Colonic mucosa (tissue), 4 donors: ENCODE results near the gene ZC3H13. TPM values are rescaled to one million over a fixed set of nuclear protein-coding genes. Genes with fewer than 3 reads are reported as not detected.

Experiments used
- DNase-seq: peaks from one replicate; pipeline ENCODE4 v3.0.0-alpha.2; 2020
- H3K27ac ChIP-seq: fragments of 200-600 bp; one replicate; pipeline ENCODE4 v1.8.0; 2021
- H3K27me3 ChIP-seq: fragments of 200-600 bp; one replicate; pipeline ENCODE4 v1.8.0; 2021
- H3K36me3 ChIP-seq: fragments of 200-600 bp; one replicate; pipeline ENCODE4 v1.8.0; 2021
- H3K4me1 ChIP-seq: fragments of 200-600 bp; one replicate; pipeline ENCODE4 v1.8.0; 2021; ENCODE audit warnings: mild to moderate bottlenecking
- H3K4me3 ChIP-seq: fragments of 200-600 bp; one replicate; pipeline ENCODE4 v1.8.0; 2021
- H3K9ac ChIP-seq, 2 donors: one replicate each; pipeline ENCODE4 v1.7.0; 2013; ENCODE audit warnings: control low read depth in 2 of 2, low read depth in 2 of 2, low read length in 2 of 2
- H3K9me3 ChIP-seq: fragments of 200-600 bp; one replicate; pipeline ENCODE4 v1.8.0; 2021
- CTCF ChIP-seq: fragments of 200-600 bp; IDR thresholded peaks from one replicate; pipeline ENCODE4 v1.8.0; 2022; ENCODE audit warnings: antibody characterized with exemption, mild to moderate bottlenecking
- intact Hi-C: fragments of 100-400 bp; cut with DNase I; formaldehyde crosslinking; loops from one replicate; pipeline ENCODE4 v1.14.1; 2022
- total RNA-seq, 2 donors: library from RNA; stranded (reverse); fragmentation: NEBNext Ultra II Directional in 1 of 2; extraction: Animal tissue kit (Norgen Biotek cat#: 25700) in 1 of 2; gene quantifications; one replicate each; pipeline ENCODE4 v1.2.1, GENCODE V29; 2021
- donor health status: healthy.
- donor health status: DM: no; HTN: no; CAD: no.
- donor health status: DM: no; HTN: no; CAD: no.

Gene ZC3H13
- total RNA-seq, 2 donors from 2014 or later = 23.2 to 37.5 TPM

DNA sequence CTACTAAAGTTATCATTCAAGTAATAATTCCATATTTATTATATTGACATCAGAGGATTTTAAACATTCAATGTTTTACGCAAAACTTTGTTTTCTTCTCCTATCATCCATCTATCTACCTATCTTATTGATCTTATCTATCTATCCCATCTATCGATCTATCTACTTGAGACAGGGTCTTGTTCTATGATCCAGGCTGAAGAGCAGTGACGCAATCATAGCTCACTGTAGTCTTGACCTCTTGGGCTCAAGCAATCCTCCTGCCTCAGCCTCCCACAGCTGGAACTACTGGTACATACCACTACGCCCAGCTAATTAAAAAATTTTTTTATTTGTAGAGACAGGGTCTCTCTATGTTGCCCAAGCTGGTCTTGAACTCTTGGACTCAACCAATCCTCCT lies 27.4 kb downstream of the ZC3H13 start:
- TF ChIP-seq CTCF = no peak
- DNase-seq = no peak
- H3K27ac ChIP-seq = no peak overlapping the region
- H3K27me3 ChIP-seq = no peaks in the 10 kb centered on the region
- H3K4me1 ChIP-seq = no peaks in the 10 kb centered on the region
- intact Hi-C loops = no loop called here
- no peak overlapping the region for H3K9ac ChIP-seq
- no peaks in the 10 kb centered on the region for H3K9me3 ChIP-seq
- no peaks in the 10 kb centered on the region for H3K36me3 ChIP-seq
- no peak overlapping the region for H3K4me3 ChIP-seq

DNA sequence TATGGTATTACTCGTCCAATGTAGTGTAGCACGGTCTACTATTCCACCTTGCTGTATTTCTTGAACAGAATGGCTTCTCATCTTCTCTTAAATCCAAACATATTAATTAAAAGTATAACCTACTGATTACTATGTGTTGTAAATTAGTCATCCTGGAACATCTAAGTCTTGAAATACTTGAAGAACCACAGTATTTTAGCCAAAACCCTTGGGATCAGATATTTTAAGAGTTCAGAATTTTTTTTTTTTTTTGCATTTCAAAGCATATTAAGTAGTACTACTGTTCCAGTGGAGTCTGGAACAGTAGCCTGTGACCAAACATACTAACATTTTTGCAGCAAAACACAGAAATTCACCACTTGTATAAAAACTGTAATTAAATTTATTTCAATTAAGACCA lies 30.1 kb downstream of the ZC3H13 start:
- no peak for TF ChIP-seq CTCF
- no peak for DNase-seq
- Histone ChIP-seq H3K27ac (no peak overlapping the region), H3K27me3 (no peaks in the 10 kb centered on the region), H3K4me3 (no peak overlapping the region), H3K9ac (no peak overlapping the region), H3K4me1 (no peaks in the 10 kb centered on the region), H3K9me3 (no peaks in the 10 kb centered on the region), H3K36me3 (no peaks in the 10 kb centered on the region)
- intact Hi-C loops = no loop called here

GRCh38 chr13:46016216-46016615 lies 36.3 kb downstream of the ZC3H13 start:
- Histone ChIP-seq H3K9me3 (no peaks in the 10 kb centered on the region), H3K4me3 (no peak overlapping the region), H3K4me1 (no peaks in the 10 kb centered on the region), H3K27ac (no peak overlapping the region), H3K27me3 (no peaks in the 10 kb centered on the region), H3K36me3 (no peaks in the 10 kb centered on the region), H3K9ac (no peak overlapping the region)
- intact Hi-C loops = no loop called here
- no peak for TF ChIP-seq CTCF
- no peak for DNase-seq

- Histone ChIP-seq H3K4me1 (no peaks in the 10 kb centered on the region), H3K27me3 (no peaks in the 10 kb centered on the region), H3K27ac (no peak overlapping the region), H3K4me3 (no peak overlapping the region), H3K9ac (no peak overlapping the region), H3K36me3 (no peaks in the 10 kb centered on the region), H3K9me3 (no peaks in the 10 kb centered on the region)
- intact Hi-C loops = no loop called here
- DNase-seq = no peak
- no peak for TF ChIP-seq CTCF
Observed at GRCh38 chr13:46015366-46015765, 37.2 kb downstream of the ZC3H13 start.

GRCh38 chr13:46012404-46012803 lies 40.1 kb downstream of the ZC3H13 start:
- Histone ChIP-seq H3K4me1 (no peaks in the 10 kb centered on the region), H3K36me3 (no peaks in the 10 kb centered on the region), H3K9me3 (no peaks in the 10 kb centered on the region), H3K27me3 (no peaks in the 10 kb centered on the region), H3K9ac (no peak overlapping the region), H3K27ac (no peak overlapping the region), H3K4me3 (no peak overlapping the region)
- intact Hi-C loops = no loop called here
- TF ChIP-seq CTCF = no peak
- no peak for DNase-seq

GRCh38 chr13:46010148-46010547 lies 42.4 kb downstream of the ZC3H13 start:
- no peak overlapping the region for H3K4me3 ChIP-seq
- no peak for DNase-seq
- TF ChIP-seq CTCF = no peak
- H3K9ac ChIP-seq = no peak overlapping the region
- H3K4me1 ChIP-seq = no peaks in the 10 kb centered on the region
- no peaks in the 10 kb centered on the region for H3K36me3 ChIP-seq
- H3K27ac ChIP-seq = no peak overlapping the region
- no peaks in the 10 kb centered on the region for H3K9me3 ChIP-seq
- intact Hi-C loops = no loop called here
- no peaks in the 10 kb centered on the region for H3K27me3 ChIP-seq
